HUDEP-2 (cell line): Measurements from ENCODE around the gene SLC13A2.
"Not testable (repeated sequence)": the region's sequence is repeated elsewhere in the genome, so short reads cannot be mapped to it uniquely, and the experiment has no call there.

Source experiments
- DNase-seq, 76 experiments: peaks; one replicate each; lab custom pipeline; 2025; ENCODE audit not compliant: unreplicated experiment in 76 of 76; lab: John Stamatoyannopoulos, UW

SLC13A2 gene

GRCh38 chr17:28511858-28512461 lies 38.5 kb downstream of the SLC13A2 start:
- DNase-seq: no peak

- no peak for DNase-seq
Measured at GRCh38 chr17:28513476-28513875, 40.0 kb downstream of the SLC13A2 start.

- no peak for DNase-seq
Measured at GRCh38 chr17:28514561-28515002, 41.1 kb downstream of the SLC13A2 start.

- no peak for DNase-seq
Measured at GRCh38 chr17:28515518-28515917, 42.1 kb downstream of the SLC13A2 start.

- no peak for DNase-seq
Measured at GRCh38 chr17:28518132-28518531, 44.7 kb downstream of the SLC13A2 start.

- no peak for DNase-seq
Measured at GRCh38 chr17:28518578-28518977, 45.1 kb downstream of the SLC13A2 start.

- no peak for DNase-seq
Measured at GRCh38 chr17:28519236-28519635, 45.8 kb downstream of the SLC13A2 start.

GRCh38 chr17:28520687-28521086 lies 47.2 kb downstream of the SLC13A2 start:
- no peak for DNase-seq

GRCh38 chr17:28521311-28522085 lies 48.1 kb downstream of the SLC13A2 start:
- no peak for DNase-seq

- not testable (repeated sequence) for DNase-seq
Measured at GRCh38 chr17:28522281-28522680, 48.8 kb downstream of the SLC13A2 start.

- DNase-seq: no peak
Measured at GRCh38 chr17:28523186-28523585, 49.7 kb downstream of the SLC13A2 start.

- DNase-seq: no peak
Measured at GRCh38 chr17:28523876-28524275, 50.4 kb downstream of the SLC13A2 start.

- no peak for DNase-seq
Measured at GRCh38 chr17:28524476-28525424, 51.3 kb downstream of the SLC13A2 start.

GRCh38 chr17:28526381-28526780 lies 52.9 kb downstream of the SLC13A2 start:
- no peak for DNase-seq

- peak in 67 of 76 experiments; percentile 5 to 84 (median 50) for DNase-seq
Measured at GRCh38 chr17:28527181-28527681, 53.8 kb downstream of the SLC13A2 start.

- DNase-seq: peak in 1 of 76 experiments; percentile 36
Measured at GRCh38 chr17:28527859-28528258, 54.4 kb downstream of the SLC13A2 start.

- peak in 1 of 76 experiments; percentile 2 for DNase-seq
Measured at GRCh38 chr17:28528327-28529012, 55.0 kb downstream of the SLC13A2 start.

- no peak for DNase-seq
Measured at GRCh38 chr17:28529013-28529400, 55.6 kb downstream of the SLC13A2 start.

- no peak for DNase-seq
Measured at GRCh38 chr17:28530250-28530649, 56.8 kb downstream of the SLC13A2 start.

GRCh38 chr17:28530926-28531325 lies 57.5 kb downstream of the SLC13A2 start:
- DNase-seq: no peak
